Activated CD4-positive, alpha-beta T cell treated with anti-CD3 and anti-CD28 coated beads, Interleukin-2, amount 50 U/mL, for 1 hour (primary cell): Measurements from ENCODE around the gene B3GNT8.
"Not testable (repeated sequence)": the region's sequence is repeated elsewhere in the genome, so short reads cannot be mapped to it uniquely, and the experiment has no call there.

Experiments used
- DNase-seq: peaks from one replicate; pipeline ENCODE4 v3.0.0-alpha.2; 2020

B3GNT8 gene

GRCh38 chr19:41381536-41381935 lies 45.6 kb downstream of the B3GNT8 start:
- not testable (repeated sequence) for DNase-seq

GRCh38 chr19:41377977-41378709 lies 49.0 kb downstream of the B3GNT8 start:
- DNase-seq = no peak

GRCh38 chr19:41376998-41377365 lies 50.2 kb downstream of the B3GNT8 start:
- DNase-seq = no peak

- DNase-seq = no peak
Observed at GRCh38 chr19:41376241-41376997, 50.8 kb downstream of the B3GNT8 start, which contains the start of gene TMEM91. TMEM91 (plus strand) TSS chr19:41376533; CDS start chr19:41378310, 1,777 bp downstream.
